ENCODE measurements around the gene SLC39A11.
"Not testable (repeated sequence)": the region's sequence is repeated elsewhere in the genome, so short reads cannot be mapped to it uniquely, and the experiment has no call there.

The SLC39A11 gene

GRCh38 chr17:72826602-72827001 lies 265.9 kb downstream of the SLC39A11 start:
- POLR2A ChIA-PET = no interaction called here
- peak in 1 of 3 donors; percentile 1 for DNase-seq
- H3K36me3 ChIP-seq (ENCODE audit: control insufficient read depth in 4 of 4, insufficient read depth in 4 of 4, low read length in 3 of 4) = peaks cover 0 to 30% (median 3%) of the 10 kb centered on the region in 4 experiments

DNA sequence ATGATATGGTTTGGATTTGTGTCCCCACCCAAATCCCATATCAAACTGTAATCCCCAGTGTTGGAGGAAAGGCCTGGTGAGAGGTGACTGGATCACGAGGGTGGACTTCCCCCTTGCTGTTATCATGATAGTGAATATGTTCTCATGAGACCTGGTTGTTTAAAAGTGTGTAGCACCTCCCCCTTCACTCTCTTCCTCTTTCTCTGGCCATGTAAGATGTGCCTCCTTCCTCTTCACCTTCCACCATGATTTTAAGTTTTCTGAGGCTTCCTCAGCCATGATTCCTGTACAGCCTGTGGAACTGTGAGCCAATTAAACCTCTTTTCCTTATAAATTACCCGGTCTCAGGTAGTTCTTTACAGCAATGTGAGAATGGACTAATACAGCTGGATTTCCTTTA lies 266.4 kb downstream of the SLC39A11 start:
- WGBS (ENCODE audit: insufficient coverage) = no CpG with 5 or more reads among the region's 2 CpGs
- H3K27ac ChIP-seq (ENCODE audit: insufficient read depth in 1 of 2, low read depth in 1 of 2, low read length in 2 of 2, poor library complexity in 1 of 2, severe bottlenecking in 2 of 2); H3K27me3 ChIP-seq (replicated peaks in 2 of 5; ENCODE audit: control insufficient read depth in 4 of 5, insufficient read depth in 5 of 5, low read length in 4 of 5); CTCF ChIA-PET; POLR2A ChIA-PET; H3K4me3 ChIP-seq (ENCODE audit: control insufficient read depth in 1 of 7, extremely low read depth in 1 of 7, insufficient read depth in 4 of 7, low read depth in 2 of 7, low read length in 6 of 7); DNase-seq; H3K4me1 ChIP-seq (ENCODE audit: control extremely low read depth in 1 of 4, control insufficient read depth in 4 of 4, insufficient read depth in 4 of 4, low read length in 3 of 4): not testable (repeated sequence)
- Histone ChIP-seq H3K9me3 (ENCODE audit: control extremely low read depth in 1 of 5, control insufficient read depth in 4 of 5, insufficient read depth in 2 of 5, low read depth in 1 of 5, low read length in 4 of 5) (peaks cover 4 to 30% (median 11%) of the 10 kb centered on the region in 5 experiments), H3K36me3 (ENCODE audit: control insufficient read depth in 4 of 4, insufficient read depth in 4 of 4, low read length in 3 of 4) (peaks cover 0 to 30% (median 3%) of the 10 kb centered on the region in 4 experiments)

More at GRCh38 chr17:72826602-72827001, 265.9 kb downstream of the SLC39A11 start:
- H3K27ac ChIP-seq (ENCODE audit: insufficient read depth in 1 of 2, low read depth in 1 of 2, low read length in 2 of 2, poor library complexity in 1 of 2, severe bottlenecking in 2 of 2) = no peak overlapping the region
- H3K4me3 ChIP-seq (ENCODE audit: control insufficient read depth in 1 of 7, extremely low read depth in 1 of 7, insufficient read depth in 4 of 7, low read depth in 2 of 7, low read length in 6 of 7) = no peak overlapping the region
- H3K4me1 ChIP-seq (ENCODE audit: control extremely low read depth in 1 of 4, control insufficient read depth in 4 of 4, insufficient read depth in 4 of 4, low read length in 3 of 4) = no peaks in the 10 kb centered on the region
- H3K27me3 ChIP-seq (replicated peaks in 2 of 5; ENCODE audit: control insufficient read depth in 4 of 5, insufficient read depth in 5 of 5, low read length in 4 of 5) = no peaks in the 10 kb centered on the region
- WGBS (ENCODE audit: insufficient coverage) = no CpG with 5 or more reads among the region's 4 CpGs
- peaks cover 4 to 30% (median 11%) of the 10 kb centered on the region in 5 experiments for H3K9me3 ChIP-seq (ENCODE audit: control extremely low read depth in 1 of 5, control insufficient read depth in 4 of 5, insufficient read depth in 2 of 5, low read depth in 1 of 5, low read length in 4 of 5)
- CTCF ChIA-PET = no interaction called here

DNA sequence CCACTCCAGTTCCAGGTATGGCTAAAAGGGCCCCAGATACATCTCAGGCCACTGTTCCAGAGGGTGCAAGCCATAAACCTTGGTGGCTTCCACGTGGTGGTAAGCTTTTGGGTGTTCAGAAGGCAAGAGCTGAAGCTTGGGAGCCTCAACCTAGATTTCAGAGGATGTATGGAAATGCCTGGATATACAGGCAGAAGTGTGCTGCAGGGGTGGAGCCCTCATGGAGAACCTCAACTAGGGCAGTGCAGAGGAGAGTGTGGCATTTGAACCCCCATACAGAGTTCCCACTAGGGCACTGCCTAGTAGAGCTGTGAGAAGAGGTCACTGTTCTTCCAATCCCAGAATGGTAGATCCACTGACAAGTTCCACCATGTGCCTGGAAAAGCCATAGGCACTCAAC lies 267.3 kb downstream of the SLC39A11 start:
- no peak overlapping the region for H3K4me3 ChIP-seq (ENCODE audit: control insufficient read depth in 1 of 7, extremely low read depth in 1 of 7, insufficient read depth in 4 of 7, low read depth in 2 of 7, low read length in 6 of 7)
- ChIA-PET CTCF (no interaction called here), POLR2A (no interaction called here)
- no peak overlapping the region for H3K27ac ChIP-seq (ENCODE audit: insufficient read depth in 1 of 2, low read depth in 1 of 2, low read length in 2 of 2, poor library complexity in 1 of 2, severe bottlenecking in 2 of 2)
- no peaks in the 10 kb centered on the region for H3K4me1 ChIP-seq (ENCODE audit: control extremely low read depth in 1 of 4, control insufficient read depth in 4 of 4, insufficient read depth in 4 of 4, low read length in 3 of 4)
- no peaks in the 10 kb centered on the region for H3K27me3 ChIP-seq (replicated peaks in 2 of 5; ENCODE audit: control insufficient read depth in 4 of 5, insufficient read depth in 5 of 5, low read length in 4 of 5)
- H3K9me3 ChIP-seq (ENCODE audit: control extremely low read depth in 1 of 5, control insufficient read depth in 4 of 5, insufficient read depth in 2 of 5, low read depth in 1 of 5, low read length in 4 of 5) = peaks cover 4 to 30% (median 11%) of the 10 kb centered on the region in 5 experiments
- DNase-seq = no peak
- peaks cover 0 to 30% (median 3%) of the 10 kb centered on the region in 4 experiments for H3K36me3 ChIP-seq (ENCODE audit: control insufficient read depth in 4 of 4, insufficient read depth in 4 of 4, low read length in 3 of 4)
- 62% methylated on average over 1 of the region's 1 CpG for WGBS (ENCODE audit: insufficient coverage)

- H3K4me1 ChIP-seq (ENCODE audit: control extremely low read depth in 1 of 4, control insufficient read depth in 4 of 4, insufficient read depth in 4 of 4, low read length in 3 of 4); DNase-seq; CTCF ChIA-PET; POLR2A ChIA-PET; H3K27me3 ChIP-seq (replicated peaks in 2 of 5; ENCODE audit: control insufficient read depth in 4 of 5, insufficient read depth in 5 of 5, low read length in 4 of 5); H3K4me3 ChIP-seq (ENCODE audit: control insufficient read depth in 1 of 7, extremely low read depth in 1 of 7, insufficient read depth in 4 of 7, low read depth in 2 of 7, low read length in 6 of 7); H3K27ac ChIP-seq (ENCODE audit: insufficient read depth in 1 of 2, low read depth in 1 of 2, low read length in 2 of 2, poor library complexity in 1 of 2, severe bottlenecking in 2 of 2): not testable (repeated sequence)
- Histone ChIP-seq H3K9me3 (ENCODE audit: control extremely low read depth in 1 of 5, control insufficient read depth in 4 of 5, insufficient read depth in 2 of 5, low read depth in 1 of 5, low read length in 4 of 5) (peaks cover 4 to 30% (median 11%) of the 10 kb centered on the region in 5 experiments), H3K36me3 (ENCODE audit: control insufficient read depth in 4 of 4, insufficient read depth in 4 of 4, low read length in 3 of 4) (peaks cover 0 to 30% (median 3%) of the 10 kb centered on the region in 4 experiments)
- 97% methylated on average over 3 of the region's 4 CpGs for WGBS (ENCODE audit: insufficient coverage)
These were observed 268.2 kb downstream of the SLC39A11 start for GRCh38 chr17:72824267-72824666.

DNA sequence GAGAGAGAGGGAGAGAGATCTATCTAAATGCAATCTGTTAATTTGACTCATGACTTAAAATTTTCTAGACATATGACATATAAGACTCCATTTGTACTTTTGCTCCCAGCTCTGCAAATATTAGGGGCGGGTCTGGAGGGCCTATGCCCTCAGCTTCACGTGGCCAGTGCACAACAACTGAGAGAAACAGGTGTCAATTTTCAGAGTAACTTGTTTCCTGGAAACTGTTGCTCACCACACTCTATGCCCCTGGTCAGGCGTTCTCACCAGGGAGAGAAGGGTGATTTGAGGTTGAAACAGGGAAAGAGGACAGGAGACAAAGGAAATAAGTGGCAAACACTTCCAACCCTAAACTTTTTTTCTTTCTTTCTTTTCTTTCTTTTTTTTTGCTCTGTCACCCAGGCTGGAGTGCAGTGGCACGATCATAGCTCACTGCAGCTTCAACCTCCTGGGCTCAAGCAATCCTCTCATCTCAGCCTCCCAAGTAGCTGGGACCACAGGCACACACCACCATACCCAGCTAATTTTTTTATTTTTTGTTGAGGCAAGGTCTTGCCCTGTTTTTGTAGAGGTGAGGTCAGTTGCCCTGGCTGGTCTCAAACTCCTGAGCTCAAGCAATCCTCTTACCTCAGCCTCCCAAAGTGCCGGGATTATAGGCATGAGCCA lies 270.0 kb downstream of the SLC39A11 start:
- POLR2A ChIA-PET = no interaction called here
- peaks cover 0 to 31% (median 3%) of the 10 kb centered on the region in 4 experiments for H3K36me3 ChIP-seq (ENCODE audit: control insufficient read depth in 4 of 4, insufficient read depth in 4 of 4, low read length in 3 of 4)
- WGBS (ENCODE audit: insufficient coverage) = 95% methylated on average over 4 of the region's 5 CpGs
- H3K4me1 ChIP-seq (ENCODE audit: control extremely low read depth in 1 of 4, control insufficient read depth in 4 of 4, insufficient read depth in 4 of 4, low read length in 3 of 4) = no peaks in the 10 kb centered on the region
- DNase-seq = no peak
- no peak overlapping the region for H3K27ac ChIP-seq (ENCODE audit: insufficient read depth in 1 of 2, low read depth in 1 of 2, low read length in 2 of 2, poor library complexity in 1 of 2, severe bottlenecking in 2 of 2)
- CTCF ChIA-PET = no interaction called here
- H3K4me3 ChIP-seq (ENCODE audit: control insufficient read depth in 1 of 7, extremely low read depth in 1 of 7, insufficient read depth in 4 of 7, low read depth in 2 of 7, low read length in 6 of 7) = no peak overlapping the region
- no peaks in the 10 kb centered on the region for H3K27me3 ChIP-seq (replicated peaks in 2 of 5; ENCODE audit: control insufficient read depth in 4 of 5, insufficient read depth in 5 of 5, low read length in 4 of 5)
- peaks cover 8 to 28% (median 14%) of the 10 kb centered on the region in 5 experiments for H3K9me3 ChIP-seq (ENCODE audit: control extremely low read depth in 1 of 5, control insufficient read depth in 4 of 5, insufficient read depth in 2 of 5, low read depth in 1 of 5, low read length in 4 of 5)

DNA sequence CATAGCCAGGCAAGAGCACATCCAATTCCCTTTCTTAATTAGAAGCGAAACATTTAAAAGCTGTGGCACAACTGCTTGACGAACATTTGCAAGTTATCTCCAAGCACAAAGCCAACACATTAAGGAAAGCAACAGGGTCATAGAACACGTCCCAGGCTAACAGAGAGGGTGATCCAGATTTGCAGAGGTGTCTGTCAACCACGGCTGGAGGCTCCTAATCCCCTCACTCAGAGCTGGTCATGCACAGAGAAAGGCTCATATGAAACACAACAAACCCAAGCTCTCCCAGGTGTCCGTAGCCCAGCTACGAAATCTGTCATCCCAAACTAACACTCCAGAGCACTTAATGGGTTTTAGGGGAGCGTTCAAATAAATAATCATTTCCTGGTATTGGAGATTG lies 276.1 kb downstream of the SLC39A11 start:
- H3K36me3 ChIP-seq (ENCODE audit: control insufficient read depth in 4 of 4, insufficient read depth in 4 of 4, low read length in 3 of 4) = peaks cover 8 to 21% (median 11%) of the 10 kb centered on the region in 4 experiments
- ChIA-PET CTCF (no interaction called here), POLR2A (no interaction called here)
- peaks cover 0 to 7% (median 3%) of the 10 kb centered on the region in 5 experiments for H3K9me3 ChIP-seq (ENCODE audit: control extremely low read depth in 1 of 5, control insufficient read depth in 4 of 5, insufficient read depth in 2 of 5, low read depth in 1 of 5, low read length in 4 of 5)
- no peak overlapping the region for H3K27ac ChIP-seq (ENCODE audit: insufficient read depth in 1 of 2, low read depth in 1 of 2, low read length in 2 of 2, poor library complexity in 1 of 2, severe bottlenecking in 2 of 2)
- 98% methylated on average over 6 of the region's 7 CpGs for WGBS (ENCODE audit: insufficient coverage)
- H3K4me3 ChIP-seq (ENCODE audit: control insufficient read depth in 1 of 7, extremely low read depth in 1 of 7, insufficient read depth in 4 of 7, low read depth in 2 of 7, low read length in 6 of 7) = no peak overlapping the region
- no peaks in the 10 kb centered on the region for H3K4me1 ChIP-seq (ENCODE audit: control extremely low read depth in 1 of 4, control insufficient read depth in 4 of 4, insufficient read depth in 4 of 4, low read length in 3 of 4)
- no peak for DNase-seq
- H3K27me3 ChIP-seq (replicated peaks in 2 of 5; ENCODE audit: control insufficient read depth in 4 of 5, insufficient read depth in 5 of 5, low read length in 4 of 5) = no peaks in the 10 kb centered on the region

DNA sequence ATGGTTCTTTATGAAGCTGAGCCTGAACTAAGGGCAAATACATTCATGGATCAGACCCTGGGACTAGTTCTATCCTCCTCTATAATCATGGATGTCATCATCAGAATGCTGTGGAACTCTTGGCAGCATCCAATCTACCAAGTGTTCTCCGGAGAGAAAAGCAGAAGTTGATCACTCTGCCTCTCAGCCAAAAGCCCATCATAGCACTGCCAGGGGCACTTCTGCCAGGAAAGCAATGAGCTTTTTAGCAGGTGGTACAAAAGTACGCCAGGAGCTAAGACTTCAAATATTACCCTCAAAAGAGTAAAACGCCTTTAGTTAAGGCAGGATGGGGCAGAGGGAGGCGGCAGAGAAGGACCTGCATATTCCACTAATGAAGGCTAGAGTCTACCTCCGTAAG lies 279.0 kb downstream of the SLC39A11 start:
- H3K4me3 ChIP-seq (ENCODE audit: control insufficient read depth in 1 of 7, extremely low read depth in 1 of 7, insufficient read depth in 4 of 7, low read depth in 2 of 7, low read length in 6 of 7) = no peak overlapping the region
- peaks cover 2 to 15% (median 10%) of the 10 kb centered on the region in 5 experiments for H3K9me3 ChIP-seq (ENCODE audit: control extremely low read depth in 1 of 5, control insufficient read depth in 4 of 5, insufficient read depth in 2 of 5, low read depth in 1 of 5, low read length in 4 of 5)
- peaks cover 8 to 21% (median 12%) of the 10 kb centered on the region in 4 experiments for H3K36me3 ChIP-seq (ENCODE audit: control insufficient read depth in 4 of 4, insufficient read depth in 4 of 4, low read length in 3 of 4)
- DNase-seq = no peak
- no peak overlapping the region for H3K27ac ChIP-seq (ENCODE audit: insufficient read depth in 1 of 2, low read depth in 1 of 2, low read length in 2 of 2, poor library complexity in 1 of 2, severe bottlenecking in 2 of 2)
- ChIA-PET POLR2A (no interaction called here), CTCF (interaction anchor here (1.3 kb wide), 1 partner anchor 19 kb away, joined by 3 read pairs; no protein-coding TSS in a partner anchor)
- H3K4me1 ChIP-seq (ENCODE audit: control extremely low read depth in 1 of 4, control insufficient read depth in 4 of 4, insufficient read depth in 4 of 4, low read length in 3 of 4) = no peaks in the 10 kb centered on the region
- 88% methylated on average over 4 of the region's 5 CpGs for WGBS (ENCODE audit: insufficient coverage)
- no peaks in the 10 kb centered on the region for H3K27me3 ChIP-seq (replicated peaks in 2 of 5; ENCODE audit: control insufficient read depth in 4 of 5, insufficient read depth in 5 of 5, low read length in 4 of 5)
